GM18909 (cell line): ENCODE measurements around the gene GLP2R.

Experiments used
- ATAC-seq: cut with Tn5 transposase; IDR thresholded peaks from one replicate; pipeline ENCODE4 v1.9.1; 2021; ENCODE audit warnings: mild to moderate bottlenecking; ENCODE audit not compliant: unreplicated experiment, poor library complexity

Gene GLP2R

DNA sequence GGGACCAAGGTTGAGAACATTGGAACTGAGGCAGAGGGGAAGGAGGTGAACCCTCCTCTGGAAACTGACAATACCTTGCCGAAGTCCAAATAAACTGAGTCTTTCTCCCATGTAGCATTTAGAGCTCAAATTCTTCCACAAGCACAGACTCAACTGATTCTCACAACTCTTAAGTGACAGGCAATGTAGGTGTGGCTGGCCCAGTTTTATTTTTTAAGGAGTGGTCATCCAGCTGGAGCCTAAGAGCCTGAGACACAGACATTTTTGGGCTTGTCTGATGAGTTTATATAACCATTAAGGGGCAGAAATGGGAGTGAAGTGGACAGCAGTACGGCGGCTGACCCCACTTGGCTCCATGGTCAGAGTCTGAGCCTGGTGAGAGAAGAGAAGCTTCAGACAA is 68.5 kb downstream of the GLP2R start:
- ATAC-seq, result no peak

DNA sequence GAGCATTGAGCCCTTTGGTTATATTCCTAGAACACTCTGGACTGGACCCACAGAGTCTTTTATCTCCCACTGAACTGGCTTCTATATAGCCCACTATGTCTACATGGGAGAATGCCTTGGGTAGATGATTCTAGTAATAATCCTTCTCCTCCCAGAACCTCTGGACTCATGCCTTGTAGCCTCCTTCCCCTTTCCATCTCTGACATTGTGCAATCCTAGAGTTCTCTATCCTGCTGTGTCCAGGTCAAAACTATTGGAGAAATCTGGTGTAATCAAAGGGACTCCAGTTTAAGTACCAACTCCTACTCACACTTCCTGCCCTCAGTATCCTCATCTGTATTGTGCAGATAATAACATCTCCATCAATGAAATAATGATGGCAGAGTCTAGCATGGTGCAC is 70.2 kb downstream of the GLP2R start:
- ATAC-seq, result no peak

DNA sequence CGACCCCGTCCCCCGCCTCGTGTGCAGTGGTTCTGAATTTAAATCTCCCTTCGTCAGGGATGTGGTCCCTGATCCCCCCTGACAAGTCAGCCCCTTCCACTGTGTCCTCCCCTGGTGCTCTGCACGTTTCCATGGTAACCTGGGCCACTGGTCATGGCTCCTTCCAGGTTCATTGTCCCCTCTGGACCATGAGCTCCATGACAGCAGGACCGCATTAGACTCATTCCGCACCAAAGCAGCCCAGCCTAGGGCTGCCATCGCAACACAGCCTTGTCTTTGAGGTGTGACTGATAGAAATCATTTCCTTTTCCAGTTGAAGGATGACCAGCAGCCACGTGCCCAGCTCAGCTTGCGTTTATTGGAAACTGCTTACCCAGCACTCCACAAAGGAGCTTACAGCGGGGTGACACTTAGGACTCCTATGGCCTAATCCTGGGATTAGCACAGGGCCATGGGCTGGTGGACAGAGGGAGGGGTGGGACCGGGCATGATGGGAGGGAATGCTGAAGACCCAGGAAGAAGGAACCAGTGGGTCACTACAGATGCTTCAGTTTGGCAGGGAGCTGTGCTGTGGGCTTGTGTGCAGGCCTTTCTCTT is 71.7 kb downstream of the GLP2R start:
- no peak for ATAC-seq

DNA sequence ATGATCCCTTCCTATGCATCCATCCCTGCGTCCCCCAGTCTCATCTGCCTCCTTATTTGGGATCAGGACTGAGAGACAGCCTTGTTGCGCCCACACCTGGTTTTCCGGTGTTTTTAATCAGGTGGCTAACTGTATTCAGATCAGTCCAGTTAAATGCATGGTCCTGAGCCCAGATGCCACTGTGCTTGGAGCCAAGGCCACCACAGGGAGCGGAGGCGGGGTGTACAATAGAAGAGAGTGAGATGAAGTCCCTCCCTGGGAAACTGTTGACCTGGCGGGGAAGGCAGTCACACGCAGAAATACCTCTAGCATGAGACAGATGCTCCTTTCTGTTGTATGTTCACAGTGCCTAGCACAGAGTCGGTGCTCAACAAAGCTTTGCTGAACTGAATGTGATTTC is 73.1 kb downstream of the GLP2R start:
- no peak for ATAC-seq

DNA sequence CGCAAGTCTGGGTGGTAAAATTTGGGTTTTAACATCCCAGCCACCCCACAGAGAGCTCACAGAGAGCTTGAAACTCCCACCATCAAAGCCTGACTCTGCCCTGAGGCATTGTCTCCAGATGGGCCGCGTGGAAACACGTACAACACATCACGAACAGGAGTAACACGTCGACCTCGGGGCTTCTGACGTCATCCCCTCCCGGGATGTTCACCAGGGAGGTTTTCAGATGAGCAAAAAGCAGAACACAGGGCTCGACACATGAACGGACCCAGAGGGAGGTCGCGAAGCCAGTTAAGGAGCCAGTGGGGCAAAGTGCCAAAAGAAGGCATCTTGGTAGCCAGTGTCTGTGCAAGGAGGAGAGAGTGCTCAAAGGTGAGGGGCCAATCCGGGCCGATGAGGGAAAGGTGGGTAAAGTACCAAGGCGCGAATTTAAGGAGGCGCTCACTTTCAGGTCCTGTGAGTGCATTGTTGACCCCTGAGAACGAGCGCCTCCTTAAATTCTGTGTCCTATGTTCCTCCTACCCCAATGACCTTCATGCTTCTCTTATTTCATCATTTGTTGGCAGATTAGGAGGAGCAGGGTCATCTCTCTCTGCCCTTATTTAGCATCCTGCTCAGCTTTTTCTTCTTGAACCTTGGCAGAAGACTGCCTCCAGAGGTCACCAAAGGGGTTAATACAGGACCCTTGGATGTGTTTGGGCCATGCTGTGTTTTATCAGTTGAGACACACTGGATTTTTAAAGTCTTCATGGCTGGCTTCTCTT is 73.7 kb downstream of the GLP2R start:
- ATAC-seq, result no peak

DNA sequence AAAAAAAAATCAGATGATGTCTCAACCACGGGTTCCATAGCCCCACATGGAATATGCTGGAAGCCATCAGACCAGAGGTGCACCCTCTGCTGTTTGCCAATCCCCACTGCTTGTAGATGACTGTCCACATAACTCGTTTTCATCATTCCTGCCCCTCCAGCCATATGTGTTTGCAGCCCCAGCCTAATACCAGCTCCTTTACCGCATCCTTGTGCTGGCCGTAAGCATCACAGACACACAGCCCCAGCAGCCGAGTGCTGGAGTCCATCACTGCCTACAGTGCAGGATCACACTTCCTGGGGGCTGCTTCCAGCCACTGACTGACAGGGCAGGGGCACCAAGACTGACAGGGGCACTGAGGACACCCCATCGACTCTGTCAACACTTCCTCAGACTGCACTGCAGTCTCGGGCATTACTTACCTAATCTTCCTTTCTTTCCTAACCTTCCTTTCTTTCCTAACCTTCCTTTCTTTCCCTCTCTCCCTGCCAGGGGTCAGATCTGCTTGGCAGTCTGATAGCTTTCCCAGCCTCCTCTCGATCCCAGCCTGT is 74.4 kb downstream of the GLP2R start:
- no peak for ATAC-seq

DNA sequence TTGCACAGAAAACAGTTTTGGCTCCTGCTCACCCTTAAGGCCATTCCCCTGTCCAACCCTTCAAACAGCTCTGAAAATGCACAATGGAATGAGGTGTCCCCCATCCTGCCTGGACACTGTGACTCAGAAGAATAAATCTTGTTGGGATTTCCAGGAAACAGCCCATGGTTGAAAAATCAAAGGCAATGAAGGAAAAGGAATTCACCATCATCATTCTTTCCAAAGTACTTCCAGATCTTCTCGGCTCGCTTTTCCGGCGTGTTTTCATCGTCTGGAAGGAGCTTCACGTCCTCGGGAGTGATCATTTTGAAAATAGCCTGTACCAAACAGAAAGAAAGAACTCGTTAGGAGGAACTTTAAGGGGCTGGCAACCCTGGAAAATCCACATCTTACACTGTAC is 75.1 kb downstream of the GLP2R start:
- no peak for ATAC-seq

DNA sequence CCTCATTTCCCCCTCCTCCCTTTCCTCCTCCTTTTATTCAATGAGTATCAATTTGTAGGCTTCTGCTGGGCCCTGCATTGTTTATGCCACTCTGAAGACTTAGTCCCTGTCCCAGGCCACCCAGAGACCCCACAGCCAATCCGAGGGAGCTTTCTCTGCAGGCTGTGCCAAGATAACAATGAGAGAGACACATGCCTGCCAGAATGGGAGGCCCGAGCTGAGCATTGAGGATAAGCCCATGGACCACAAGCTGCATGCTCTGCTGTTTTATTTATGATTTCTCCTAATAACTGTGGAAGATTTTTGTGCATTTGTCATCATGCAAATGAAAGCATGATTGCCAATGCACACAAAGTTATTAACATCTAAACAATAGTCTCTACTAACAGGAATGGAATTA is 76.4 kb downstream of the GLP2R start:
- no peak for ATAC-seq

DNA sequence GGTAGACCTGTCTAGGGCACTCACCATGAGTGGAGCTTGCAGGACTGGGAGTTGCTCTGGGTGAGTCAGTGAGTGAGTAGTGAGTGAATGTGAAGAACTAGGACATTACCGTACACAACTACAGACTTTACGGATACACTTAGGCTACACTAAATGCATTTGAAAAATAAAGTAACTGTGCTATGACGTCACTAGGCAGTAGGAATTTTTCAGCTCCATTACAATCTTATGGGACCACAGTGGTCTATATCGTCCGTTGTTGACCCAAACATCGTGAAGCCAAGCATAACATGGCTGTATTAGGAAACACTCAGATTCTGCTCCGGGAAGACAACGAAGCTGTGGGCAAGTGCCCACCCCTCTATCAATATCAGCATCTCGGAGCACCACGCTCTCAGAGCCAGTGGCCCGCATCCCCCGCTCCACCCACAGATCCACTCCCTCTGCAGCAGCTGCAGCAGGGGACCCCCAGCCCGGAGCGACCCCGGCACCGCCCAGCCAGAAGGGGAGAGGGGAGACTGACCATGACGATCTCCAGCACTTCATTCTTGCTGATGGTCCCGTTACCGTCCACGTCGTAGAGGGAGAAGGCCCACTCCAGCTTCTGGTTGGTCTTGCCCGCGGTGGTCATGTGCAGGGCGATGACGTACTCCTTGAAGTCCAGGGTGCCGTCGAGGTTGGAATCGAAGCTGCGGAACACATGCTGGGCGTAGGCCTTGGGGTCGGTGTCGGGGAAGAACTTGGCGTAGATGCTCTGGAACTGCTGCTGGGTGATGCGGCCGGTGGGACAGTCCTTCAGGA is 78.8 kb downstream of the GLP2R start:
- ATAC-seq, result no peak

DNA sequence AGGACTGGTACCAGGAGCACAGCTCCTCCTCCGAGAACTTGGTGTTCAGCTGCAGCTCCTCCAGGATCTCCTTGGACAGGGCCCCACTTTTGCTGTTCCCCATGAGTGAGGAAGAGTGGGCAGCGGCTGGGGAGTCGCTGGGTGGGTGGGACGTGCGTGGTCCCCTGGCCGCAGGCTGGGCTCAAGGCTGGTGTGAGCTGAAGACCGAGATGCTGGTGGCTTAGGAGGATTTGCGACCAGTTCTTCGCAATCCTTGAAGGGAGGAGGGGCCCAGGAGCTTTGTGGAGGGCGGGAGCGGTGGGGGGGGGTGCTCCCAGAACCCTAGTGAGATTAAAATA is 79.3 kb downstream of the GLP2R start, which contains the start of gene RCVRN:
Gene RCVRN, minus strand, starts transcription at position 194 of the 338 bp plus-strand sequence. Its CDS starts 91 bp downstream, at position 103.
- no peak for ATAC-seq

DNA sequence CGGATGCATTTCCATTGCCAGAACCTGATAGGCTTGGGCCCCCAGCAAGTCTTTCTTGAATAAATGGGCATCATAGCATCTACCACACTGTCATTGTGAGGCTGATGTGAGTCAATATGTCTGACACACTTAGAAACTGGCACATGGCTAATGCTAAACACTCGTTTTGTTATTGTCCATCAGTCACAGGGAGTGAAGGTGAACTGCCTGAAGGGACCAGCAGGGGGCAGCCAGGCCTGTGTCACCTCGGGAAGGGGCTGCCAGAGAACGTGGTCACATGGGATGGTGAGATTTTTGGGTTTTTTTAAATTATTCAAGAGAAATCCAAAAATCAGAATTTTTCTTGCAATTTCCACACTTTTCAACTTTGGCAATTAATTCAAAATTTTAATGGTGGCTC is 80.2 kb downstream of the GLP2R start:
- no peak for ATAC-seq

DNA sequence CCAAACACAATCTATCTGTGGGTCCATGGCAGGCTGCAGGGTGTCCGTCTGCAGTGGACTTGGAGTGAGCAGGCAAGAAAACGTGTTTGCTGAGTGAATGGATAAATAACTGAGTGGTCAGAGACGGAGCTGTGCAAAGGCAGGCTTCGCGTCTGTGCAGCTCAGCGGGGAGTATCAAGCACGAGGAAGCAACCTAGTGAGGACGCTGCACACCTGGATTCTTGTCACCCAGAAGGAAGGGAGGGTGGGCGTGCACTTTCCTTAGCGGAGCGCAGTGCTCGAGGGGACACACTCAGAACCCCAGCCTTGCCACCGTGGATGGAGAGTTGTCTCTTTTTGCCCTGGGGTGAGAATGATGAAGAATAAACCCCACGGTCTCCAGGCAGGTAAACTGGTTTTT is 80.9 kb downstream of the GLP2R start:
- ATAC-seq, result no peak

DNA sequence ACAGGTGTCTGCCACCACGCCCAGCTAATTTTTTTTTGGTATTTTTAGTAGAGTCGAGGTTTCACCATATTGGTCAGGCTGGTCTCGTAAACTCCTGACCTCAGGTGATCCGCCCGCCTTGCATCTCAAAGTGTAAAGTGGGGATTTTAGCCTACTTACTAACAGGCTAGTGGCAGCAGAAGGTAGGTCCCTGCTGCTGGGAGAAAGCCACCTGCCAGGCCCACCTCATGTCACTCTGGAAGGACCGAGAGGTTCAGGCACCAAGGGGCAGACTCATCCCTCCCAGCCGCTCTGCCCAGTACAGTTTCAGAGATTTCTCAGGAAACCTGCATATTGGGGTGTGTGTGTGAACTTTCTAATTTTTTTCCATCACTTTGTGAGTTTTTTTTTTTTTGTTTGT is 81.4 kb downstream of the GLP2R start:
- ATAC-seq, result no peak

DNA sequence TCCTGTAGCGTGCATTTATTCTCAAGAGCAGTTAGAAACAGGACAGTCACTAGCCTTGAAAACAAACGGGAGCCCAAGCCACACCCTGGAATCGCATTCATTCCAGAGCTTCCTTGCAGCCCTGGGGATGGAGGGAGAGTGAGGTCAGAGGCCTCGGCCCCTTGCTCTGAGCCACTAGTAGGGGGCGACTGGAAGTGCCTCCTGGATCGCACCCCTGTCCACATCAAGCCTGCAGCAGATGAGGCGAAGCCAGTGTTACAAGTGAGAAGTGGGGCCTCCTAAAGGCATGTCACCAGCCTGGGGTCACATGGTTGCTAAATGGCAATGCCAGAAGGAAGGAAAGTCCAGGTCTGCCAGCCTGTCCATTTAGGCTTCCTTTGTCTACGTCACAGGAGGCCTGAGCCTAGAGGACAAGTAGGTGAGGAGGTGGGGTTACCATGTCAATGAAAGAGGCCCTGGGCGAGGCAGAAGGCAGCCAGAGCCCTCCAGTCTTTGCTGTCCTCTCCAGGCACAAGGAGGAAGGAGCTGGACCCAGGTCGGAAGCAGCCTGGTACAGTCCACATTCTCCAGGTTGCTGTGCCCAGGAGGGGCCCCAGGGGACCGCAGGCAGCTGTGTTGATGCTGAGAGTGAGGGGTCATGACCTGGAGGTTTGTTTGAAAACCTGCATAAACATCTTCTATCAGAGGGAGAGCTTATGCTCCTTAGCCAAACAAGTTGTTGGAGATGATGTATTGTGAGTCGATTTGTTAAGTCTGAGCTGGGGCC is 82.3 kb downstream of the GLP2R start:
- no peak for ATAC-seq

DNA sequence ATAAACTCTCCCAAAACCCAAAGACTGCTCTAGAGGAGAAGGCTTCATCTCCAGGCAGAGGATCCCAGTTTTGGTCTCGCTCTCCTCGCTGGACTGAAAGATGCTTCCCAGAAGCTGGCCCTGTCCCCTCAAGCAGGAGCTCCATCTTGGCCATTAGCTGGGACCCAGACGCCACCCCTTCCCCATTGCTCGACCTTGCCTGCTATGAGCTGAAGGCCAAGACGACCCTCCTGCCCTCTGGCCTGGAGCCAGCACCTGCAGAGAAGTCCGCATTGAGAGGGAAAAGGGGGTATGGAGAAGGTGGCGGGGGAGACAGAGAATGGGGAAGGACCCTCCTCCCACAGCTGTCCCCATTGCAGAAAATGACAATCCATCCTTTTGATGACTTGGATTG is 82.9 kb downstream of the GLP2R start:
- no peak for ATAC-seq

DNA sequence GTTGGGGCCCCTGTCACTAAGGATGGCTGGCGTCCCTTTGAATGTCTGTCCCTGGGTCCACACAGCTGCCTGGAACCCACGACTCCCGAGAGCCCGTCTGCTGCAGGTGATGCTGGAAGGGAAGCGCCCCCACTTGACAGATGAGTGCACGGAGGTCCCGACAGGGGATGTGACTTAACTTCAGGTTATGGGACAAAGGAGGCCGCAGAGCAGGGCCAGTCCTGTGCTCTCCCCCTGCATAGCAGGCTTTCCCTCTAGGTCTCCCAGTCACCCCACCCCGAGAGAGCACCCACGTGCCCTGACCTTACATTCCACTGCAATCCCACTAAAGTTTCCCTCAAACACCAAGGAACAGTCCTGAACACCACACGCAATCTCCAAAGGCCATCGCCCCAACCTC is 85.4 kb downstream of the GLP2R start:
- ATAC-seq, result no peak

DNA sequence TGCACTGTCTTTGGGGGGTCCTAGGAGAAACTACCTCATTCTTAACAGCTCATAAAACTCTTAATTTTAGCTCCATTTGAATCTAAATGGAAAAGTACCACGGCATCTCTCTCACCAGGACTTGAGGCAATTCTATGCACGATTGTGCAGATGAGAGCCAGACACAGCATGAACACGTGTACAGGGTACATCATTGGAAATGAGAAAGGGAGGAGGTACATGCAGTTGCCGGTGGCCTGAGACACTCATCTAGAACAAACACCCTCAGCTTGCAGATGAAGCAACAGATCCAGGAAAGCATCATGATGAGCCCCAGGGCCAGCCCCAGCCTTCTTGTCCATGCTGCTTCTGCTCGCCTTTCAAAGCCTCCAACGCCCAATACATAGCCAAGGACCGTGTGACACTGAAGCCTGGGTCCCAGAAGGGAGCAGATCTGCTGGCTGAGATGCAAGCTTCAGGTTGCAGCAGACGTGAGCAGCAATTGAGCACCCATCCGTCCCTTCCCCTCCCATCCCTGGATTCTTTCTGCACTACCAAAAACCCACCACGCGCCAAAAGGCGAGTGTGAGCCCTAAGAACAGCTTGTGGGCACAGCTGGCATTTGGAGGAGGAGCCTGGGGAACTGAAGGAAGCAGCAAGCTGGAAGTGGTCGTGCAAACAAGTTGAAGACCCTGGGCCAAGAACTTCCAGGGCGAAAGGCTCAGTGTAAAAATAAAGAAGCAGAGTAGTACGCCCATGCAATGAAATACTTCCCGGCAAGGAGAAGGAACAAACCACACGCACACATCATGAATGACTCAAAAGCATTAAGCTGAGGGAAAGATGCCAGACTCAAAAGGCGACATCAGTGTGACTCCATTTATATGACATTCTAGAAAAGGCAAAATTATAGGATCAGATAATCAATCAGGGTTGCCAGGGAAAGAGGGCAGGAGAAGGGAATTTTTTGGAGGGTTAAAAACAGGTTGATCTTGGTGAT is 86.7 kb downstream of the GLP2R start:
- no peak for ATAC-seq

DNA sequence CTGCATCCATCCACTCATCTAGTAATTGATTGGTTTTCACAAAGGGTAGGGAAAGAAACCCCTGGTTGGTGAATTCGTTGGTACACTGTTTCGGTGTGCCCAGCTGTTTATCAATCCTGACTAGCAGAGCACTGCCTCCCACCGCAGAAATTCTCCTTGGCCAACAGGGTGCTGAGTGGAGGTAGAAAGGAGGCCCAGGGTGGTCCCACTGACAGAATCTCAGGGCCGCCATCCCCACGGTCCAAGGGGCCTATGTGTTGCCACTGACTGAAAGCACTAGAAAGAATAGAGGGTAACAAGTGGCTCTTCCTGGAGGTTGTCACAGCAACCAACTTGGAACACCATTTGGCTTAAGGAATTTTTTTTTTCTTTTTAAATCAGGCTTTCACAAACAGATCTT is 87.8 kb downstream of the GLP2R start:
- no peak for ATAC-seq

DNA sequence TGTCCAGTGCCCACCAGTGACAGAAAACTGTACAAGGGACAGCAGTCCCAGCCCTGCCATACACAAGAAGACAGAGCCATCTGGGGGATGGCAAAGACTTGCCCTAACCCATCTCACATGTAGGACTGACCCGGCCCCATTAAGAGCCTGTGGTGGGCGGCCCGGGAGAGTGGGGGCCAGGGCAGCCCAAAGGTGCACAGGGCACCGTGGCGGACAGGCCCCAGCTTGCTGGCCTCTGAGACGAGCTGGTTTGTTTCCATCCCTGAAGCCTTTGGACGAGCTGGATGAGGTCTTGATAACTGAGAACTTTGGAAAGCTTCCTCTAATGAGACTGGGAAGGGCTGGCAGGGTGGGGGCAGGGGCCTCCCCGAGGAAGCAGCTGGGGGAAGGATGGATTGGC is 90.4 kb downstream of the GLP2R start:
- ATAC-seq, result no peak
